RWPE2 (cell line): ENCODE results near the gene SVIL.
"Not testable (repeated sequence)": the region's sequence is repeated elsewhere in the genome, so short reads cannot be mapped to it uniquely, and the experiment has no call there.

Experiments used
- ATAC-seq: fragments of 200-7000 bp; cut with Tn5 transposase; 3 replicates; pipeline ENCODE4 v1.9.1; 2021; ENCODE audit warnings: low read depth
- DNase-seq: peaks from one replicate; pipeline ENCODE4 v3.0.0-alpha.2; 2020; ENCODE audit warnings: low spot score
- H3K27ac ChIP-seq: fragments of 450-650 bp; 2 replicates; pipeline ENCODE4 v1.5.1; 2017; ENCODE audit warnings: mild to moderate bottlenecking; ENCODE audit not compliant: poor library complexity, severe bottlenecking
- H3K27me3 ChIP-seq: fragments of 250-450 bp; sonication (Bioruptor Pico); 2 replicates; pipeline ENCODE4 v1.5.1; 2021; ENCODE audit warnings: mild to moderate bottlenecking, moderate library complexity; ENCODE audit not compliant: insufficient read depth, poor library complexity, severe bottlenecking
- H3K36me3 ChIP-seq: fragments of 250-450 bp; sonication (Bioruptor Pico); 2 replicates; pipeline ENCODE4 v1.5.1; 2020; ENCODE audit warnings: low read depth, mild to moderate bottlenecking, moderate library complexity
- H3K4me1 ChIP-seq: fragments of 250-450 bp; sonication (Bioruptor Pico); 2 replicates; pipeline ENCODE4 v1.5.1; 2021; ENCODE audit warnings: mild to moderate bottlenecking, moderate library complexity; ENCODE audit not compliant: insufficient read depth, poor library complexity, severe bottlenecking
- H3K4me3 ChIP-seq: fragments of 250-450 bp; sonication (Bioruptor Pico); 2 replicates; pipeline ENCODE4 v1.5.1; 2021; ENCODE audit warnings: mild to moderate bottlenecking, moderate library complexity; ENCODE audit not compliant: severe bottlenecking
- H3K9me3 ChIP-seq: fragments of 250-450 bp; sonication (Bioruptor Pico); 2 replicates; pipeline ENCODE4 v1.5.1; 2021; ENCODE audit warnings: mild to moderate bottlenecking, moderate library complexity; ENCODE audit not compliant: severe bottlenecking
- TF ChIP-seq, protein P1 (sequence below): fragments of 450-650 bp; IDR thresholded peaks from one replicate; pipeline ENCODE4 v1.5.1; 2017; ENCODE audit warnings: mild to moderate bottlenecking, moderate library complexity; ENCODE audit not compliant: poor library complexity, severe bottlenecking

Gene SVIL

DNA sequence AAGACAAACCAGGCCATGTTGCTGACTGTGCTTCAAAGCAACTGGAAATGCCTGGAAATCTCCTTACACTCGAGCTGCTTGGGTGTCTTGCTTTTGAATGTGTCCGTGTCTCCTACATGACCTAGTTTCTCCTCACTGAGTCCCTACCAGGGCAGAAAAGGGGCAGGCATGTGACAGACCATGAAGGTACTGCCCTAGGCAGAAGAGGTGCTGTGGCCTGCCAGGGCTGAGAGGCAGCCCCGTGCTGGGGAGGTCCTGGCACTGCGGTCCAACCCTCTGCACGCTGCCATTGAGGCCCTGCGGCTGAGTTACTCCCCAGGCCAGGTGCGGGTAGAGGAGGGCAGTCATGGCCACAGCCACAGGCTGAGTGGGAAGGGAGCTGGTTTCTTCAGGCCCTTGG, 186.6 kb downstream of the SVIL start:
- DNase-seq = no peak
- no peaks in the 10 kb centered on the region for H3K9me3 ChIP-seq
- no peaks in the 10 kb centered on the region for H3K36me3 ChIP-seq
- H3K27ac ChIP-seq = no peak overlapping the region
- no peak for ATAC-seq
- TF ChIP-seq, protein P1, sequence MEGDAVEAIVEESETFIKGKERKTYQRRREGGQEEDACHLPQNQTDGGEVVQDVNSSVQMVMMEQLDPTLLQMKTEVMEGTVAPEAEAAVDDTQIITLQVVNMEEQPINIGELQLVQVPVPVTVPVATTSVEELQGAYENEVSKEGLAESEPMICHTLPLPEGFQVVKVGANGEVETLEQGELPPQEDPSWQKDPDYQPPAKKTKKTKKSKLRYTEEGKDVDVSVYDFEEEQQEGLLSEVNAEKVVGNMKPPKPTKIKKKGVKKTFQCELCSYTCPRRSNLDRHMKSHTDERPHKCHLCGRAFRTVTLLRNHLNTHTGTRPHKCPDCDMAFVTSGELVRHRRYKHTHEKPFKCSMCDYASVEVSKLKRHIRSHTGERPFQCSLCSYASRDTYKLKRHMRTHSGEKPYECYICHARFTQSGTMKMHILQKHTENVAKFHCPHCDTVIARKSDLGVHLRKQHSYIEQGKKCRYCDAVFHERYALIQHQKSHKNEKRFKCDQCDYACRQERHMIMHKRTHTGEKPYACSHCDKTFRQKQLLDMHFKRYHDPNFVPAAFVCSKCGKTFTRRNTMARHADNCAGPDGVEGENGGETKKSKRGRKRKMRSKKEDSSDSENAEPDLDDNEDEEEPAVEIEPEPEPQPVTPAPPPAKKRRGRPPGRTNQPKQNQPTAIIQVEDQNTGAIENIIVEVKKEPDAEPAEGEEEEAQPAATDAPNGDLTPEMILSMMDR = no peak
- H3K4me1 ChIP-seq = peaks cover 14% of the 10 kb centered on the region
- H3K4me3 ChIP-seq = no peak overlapping the region
- H3K27me3 ChIP-seq = no peaks in the 10 kb centered on the region

- Histone ChIP-seq H3K27ac (no peak overlapping the region), H3K4me1 (peaks cover 14% of the 10 kb centered on the region), H3K9me3 (no peaks in the 10 kb centered on the region), H3K36me3 (no peaks in the 10 kb centered on the region), H3K4me3 (no peak overlapping the region), H3K27me3 (no peaks in the 10 kb centered on the region)
- TF ChIP-seq, protein P1 = no peak
- DNase-seq = no peak
- ATAC-seq = no peak
Observed at GRCh38 chr10:29446327-29446726, 188.4 kb downstream of the SVIL start.

- no peaks in the 10 kb centered on the region for H3K27me3 ChIP-seq
- DNase-seq (no peak), ATAC-seq (peak; percentile 69)
- TF ChIP-seq, protein P1 = no peak
- H3K27ac ChIP-seq = no peak overlapping the region
- no peaks in the 10 kb centered on the region for H3K36me3 ChIP-seq
- peaks cover 14% of the 10 kb centered on the region for H3K4me1 ChIP-seq
- H3K9me3 ChIP-seq = peaks cover under 1% of the 10 kb centered on the region
- no peak overlapping the region for H3K4me3 ChIP-seq
Observed at GRCh38 chr10:29443745-29444523, 190.8 kb downstream of the SVIL start.

DNA sequence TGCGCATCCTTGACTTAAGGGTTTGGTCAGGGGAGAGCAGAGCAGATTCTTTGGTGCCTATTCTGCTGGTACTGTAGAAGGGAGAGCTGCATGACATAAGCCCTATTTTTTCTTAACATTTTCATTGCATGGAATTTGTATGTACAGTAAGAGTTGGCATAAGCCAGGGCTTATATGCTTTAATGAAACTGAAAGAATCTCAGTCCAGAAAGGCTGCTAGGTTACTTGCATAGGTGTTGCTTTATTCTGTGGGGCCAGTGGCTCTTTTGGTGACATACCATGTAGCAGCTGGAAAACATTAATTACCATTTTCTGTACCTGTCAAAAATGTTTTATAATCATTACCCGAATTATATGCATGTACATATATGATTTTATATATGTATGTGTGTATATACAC, 193.8 kb downstream of the SVIL start:
- Histone ChIP-seq H3K4me3 (no peak overlapping the region), H3K4me1 (peaks cover 17% of the 10 kb centered on the region), H3K27me3 (no peaks in the 10 kb centered on the region), H3K36me3 (no peaks in the 10 kb centered on the region), H3K9me3 (peaks cover 7% of the 10 kb centered on the region), H3K27ac (no peak overlapping the region)
- TF ChIP-seq, protein P1 = no peak
- ATAC-seq = no peak
- DNase-seq = no peak

DNA sequence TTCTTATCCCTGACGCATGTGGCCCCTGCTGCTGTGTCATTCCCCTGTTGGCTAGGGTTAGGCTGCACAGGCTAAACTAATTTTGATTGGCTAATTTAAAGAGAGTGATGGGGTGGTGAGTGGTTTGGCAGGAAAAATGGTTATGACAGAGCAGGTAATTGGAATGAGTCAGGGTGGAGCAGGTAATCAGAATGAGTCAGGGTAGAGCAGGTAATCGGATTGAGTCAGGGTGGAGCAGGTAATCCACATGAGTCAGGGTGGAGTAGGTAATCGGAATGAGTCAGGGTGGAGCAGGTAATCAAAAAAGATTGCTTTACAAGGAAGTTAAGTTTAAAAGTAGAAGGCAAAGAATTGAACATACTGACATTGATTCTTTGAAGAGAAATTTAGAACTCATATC, 195.8 kb downstream of the SVIL start:
- not testable (repeated sequence) for H3K4me3 ChIP-seq, H3K36me3 ChIP-seq, DNase-seq, ATAC-seq, H3K27me3 ChIP-seq, H3K9me3 ChIP-seq
- H3K4me1 ChIP-seq = peaks cover 14% of the 10 kb centered on the region
- H3K27ac ChIP-seq = peak overlapping the region; percentile 21
